Measurements from ENCODE around the gene DLEU7. TPM values are rescaled to one million over a fixed set of nuclear protein-coding genes. Genes with fewer than 3 reads are reported as not detected.

DLEU7 gene
- total and polyA plus RNA-seq, 2 of the 8 experiments (the other 6 are each of a cell fraction or from before 2014, with no cell fraction given): 4.9 to 5.2 TPM

DNA sequence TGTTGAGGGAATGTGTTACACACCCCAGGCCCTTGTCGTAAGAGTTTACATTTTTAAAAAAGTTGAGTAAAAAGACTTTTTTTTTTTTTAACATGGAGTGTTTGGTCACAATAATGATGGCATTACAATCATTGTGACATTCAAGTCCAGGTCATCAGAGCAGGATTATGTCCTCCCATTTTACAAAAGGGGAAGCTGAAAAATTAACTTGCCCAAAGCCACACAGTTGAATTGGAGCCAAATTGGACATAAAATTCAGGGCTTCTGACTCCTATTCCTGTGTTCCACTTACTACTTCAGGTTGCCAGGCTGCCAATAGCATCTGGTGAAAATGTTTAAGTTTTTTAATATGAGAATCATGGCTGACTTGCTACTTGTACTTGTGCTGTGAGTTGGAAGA lies 49.3 kb downstream of the DLEU7 start:
- peaks cover 0 to 1% of the 10 kb centered on the region in 2 experiments for H4K20me1 ChIP-seq (replicated peaks in 1 of 2; ENCODE audit: control insufficient read depth in 1 of 2, insufficient read depth in 2 of 2, low read length in 2 of 2)
- H3K23ac ChIP-seq (ENCODE audit: insufficient read length): no peak overlapping the region
- no peak overlapping the region for H2AK5ac ChIP-seq (ENCODE audit: low read depth, low read length)
- no peak for TF ChIP-seq HDAC6 (IDR thresholded peaks at IDR 0.05; ENCODE audit: low read depth, low read length)
- TF ChIP-seq, protein P1, sequence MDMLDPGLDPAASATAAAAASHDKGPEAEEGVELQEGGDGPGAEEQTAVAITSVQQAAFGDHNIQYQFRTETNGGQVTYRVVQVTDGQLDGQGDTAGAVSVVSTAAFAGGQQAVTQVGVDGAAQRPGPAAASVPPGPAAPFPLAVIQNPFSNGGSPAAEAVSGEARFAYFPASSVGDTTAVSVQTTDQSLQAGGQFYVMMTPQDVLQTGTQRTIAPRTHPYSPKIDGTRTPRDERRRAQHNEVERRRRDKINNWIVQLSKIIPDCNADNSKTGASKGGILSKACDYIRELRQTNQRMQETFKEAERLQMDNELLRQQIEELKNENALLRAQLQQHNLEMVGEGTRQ (IDR thresholded peaks at IDR 0.05; ENCODE audit: low read length): no peak
- no peak for TF ChIP-seq SP1 (IDR thresholded peaks at IDR 0.05; ENCODE audit: low read depth, low read length)
- no peak for TF ChIP-seq POLR2AphosphoS5 (IDR thresholded peaks at IDR 0.05; ENCODE audit: low read depth, low read length)
- no peak for TF ChIP-seq CREB1 (IDR thresholded peaks at IDR 0.05)
- no peak for TF ChIP-seq CBX5 (IDR thresholded peaks at IDR 0.05; ENCODE audit: low read depth, low read length)
- no peak for TF ChIP-seq TCF12 (IDR thresholded peaks at IDR 0.05; ENCODE audit: low read depth, low read length)
- H3K36me3 ChIP-seq (ENCODE audit: control insufficient read depth in 2 of 4, insufficient read depth in 4 of 4, low read length in 3 of 4): no peaks in the 10 kb centered on the region
- ChIA-PET CTCF (ENCODE audit: partially characterized antibody) (interaction anchor here (1.4 kb wide), 1 partner anchor 11 kb away, joined by 6 read pairs; no protein-coding TSS in a partner anchor), POLR2A (ENCODE audit: partially characterized antibody) (interaction anchor here (0.6 kb wide), 1 partner anchor 668 kb away, joined by 7 read pairs; no protein-coding TSS in a partner anchor)
- no peak overlapping the region for H3K56ac ChIP-seq (replicated peaks; ENCODE audit: insufficient read length, low read depth, low read length)
- no peak overlapping the region for H3K14ac ChIP-seq (ENCODE audit: insufficient read length)
- H3K4me3 ChIP-seq (ENCODE audit: extremely low read depth in 1 of 4, insufficient read depth in 2 of 4, low read depth in 3 of 4, low read length in 4 of 4): no peak overlapping the region
- no peak overlapping the region for H4K8ac ChIP-seq (ENCODE audit: extremely low read depth, insufficient read depth, low read length)
- no peak overlapping the region for H4K91ac ChIP-seq (replicated peaks; ENCODE audit: insufficient read length, low read length)
- H2BK15ac ChIP-seq (ENCODE audit: low read length): no peak overlapping the region
- no peak overlapping the region for H4K5ac ChIP-seq (ENCODE audit: insufficient read length, low read depth, low read length)
- no peak overlapping the region for H2BK12ac ChIP-seq (ENCODE audit: low read depth, low read length)
- no peaks in the 10 kb centered on the region for H3K27me3 ChIP-seq (replicated peaks in 1 of 4; ENCODE audit: control insufficient read depth in 3 of 4, extremely low read depth in 1 of 4, insufficient read depth in 3 of 4, low read length in 3 of 4)
- H3K18ac ChIP-seq (ENCODE audit: extremely low read depth, low read length): no peak overlapping the region
- FAIRE-seq: no peak
- no peak overlapping the region for H2BK120ac ChIP-seq (replicated peaks; ENCODE audit: low read depth, low read length)
- H3K9me3 ChIP-seq (ENCODE audit: insufficient read depth in 2 of 2, low read depth in 1 of 2, low read length in 1 of 2): no peaks in the 10 kb centered on the region
- H3K23me2 ChIP-seq (ENCODE audit: low read depth, low read length): no peaks in the 10 kb centered on the region
- H3K4me1 ChIP-seq (replicated peaks in 1 of 4; ENCODE audit: control insufficient read depth in 3 of 4, insufficient read depth in 4 of 4, low read length in 3 of 4): no peaks in the 10 kb centered on the region
- 95% methylated on average over 1 of the region's 1 CpG; no CpG with 5 or more reads in 1 of the 2 experiments for WGBS, 2 experiments (ENCODE audit: extremely low coverage in 1 of 2, insufficient coverage in 1 of 2, insufficient read length in 1 of 2, insufficient replicate concordance in 2 of 2, low coverage in 1 of 2, low lambda C conversion rate in 2 of 2, missing lambda C conversion rate in 1 of 2)
- no peak overlapping the region for H3K27ac ChIP-seq (ENCODE audit: low read depth, low read length)
- no peak overlapping the region for H3K4me2 ChIP-seq (ENCODE audit: insufficient read depth in 1 of 2, low read depth in 2 of 2, low read length in 2 of 2)
- no peaks in the 10 kb centered on the region for H3K79me2 ChIP-seq (ENCODE audit: control insufficient read depth in 1 of 2, insufficient read depth in 2 of 2, low read length in 2 of 2)
- no peak overlapping the region for H2AFZ ChIP-seq (ENCODE audit: low read length)
- no peak for DNase-seq (ENCODE audit: low read depth in 1 of 2, low spot score in 2 of 2)
- no peak overlapping the region for H2BK20ac ChIP-seq (ENCODE audit: low read length)
- H3K9ac ChIP-seq (replicated peaks in 1 of 4; ENCODE audit: extremely low read depth in 1 of 4, low read depth in 3 of 4, low read length in 3 of 4): no peak overlapping the region
- H3K4ac ChIP-seq (replicated peaks; ENCODE audit: insufficient read length, low read depth, low read length): no peak overlapping the region
- no peak overlapping the region for H2BK5ac ChIP-seq (ENCODE audit: low read depth, low read length)
- H3K79me1 ChIP-seq (ENCODE audit: low read depth, low read length): no peaks in the 10 kb centered on the region

Measured in H1 (cell line).